T-helper 2 cell treated with Interferon-gamma antibody and Interleukin-4, amounts not matched to agents 5 μg/mL and 100 μg/mL, for 36 hours (primary cell): ENCODE measurements around the gene SGK1.
"Not testable (repeated sequence)": the region's sequence is repeated elsewhere in the genome, so short reads cannot be mapped to it uniquely, and the experiment has no call there.

Source experiments
- DNase-seq: peaks from one replicate; pipeline ENCODE4 v3.0.0; 2021; ENCODE audit warnings: low spot score
- H3K27ac Mint-ChIP-seq: one replicate; pipeline ENCODE4 v1.8.0; 2021; ENCODE audit warnings: mild to moderate bottlenecking, mixed read lengths
- H3K27me3 Mint-ChIP-seq: one replicate; pipeline ENCODE4 v1.8.0; 2021; ENCODE audit warnings: low read depth, mixed read lengths
- H3K36me3 Mint-ChIP-seq: one replicate; pipeline ENCODE4 v1.8.0; 2021; ENCODE audit warnings: low read depth, mixed read lengths
- H3K4me1 Mint-ChIP-seq: one replicate; pipeline ENCODE4 v1.8.0; 2021; ENCODE audit warnings: low read depth, mixed read lengths
- H3K4me3 Mint-ChIP-seq: one replicate; pipeline ENCODE4 v1.8.0; 2022; ENCODE audit warnings: mild to moderate bottlenecking, moderate library complexity, mixed read lengths
- H3K9me3 Mint-ChIP-seq: one replicate; pipeline ENCODE4 v1.8.0; 2021; ENCODE audit warnings: mixed read lengths

The SGK1 gene

GRCh38 chr6:134276891-134277377 is 41.0 kb downstream of the SGK1 start:
- not testable (repeated sequence) for H3K36me3 Mint-ChIP-seq, H3K27me3 Mint-ChIP-seq, DNase-seq, H3K9me3 Mint-ChIP-seq
- Mint-ChIP-seq H3K4me3 (peak overlapping the region; percentile 54), H3K4me1 (peaks cover 26% of the 10 kb centered on the region), H3K27ac (peak overlapping the region; percentile 49)

DNA sequence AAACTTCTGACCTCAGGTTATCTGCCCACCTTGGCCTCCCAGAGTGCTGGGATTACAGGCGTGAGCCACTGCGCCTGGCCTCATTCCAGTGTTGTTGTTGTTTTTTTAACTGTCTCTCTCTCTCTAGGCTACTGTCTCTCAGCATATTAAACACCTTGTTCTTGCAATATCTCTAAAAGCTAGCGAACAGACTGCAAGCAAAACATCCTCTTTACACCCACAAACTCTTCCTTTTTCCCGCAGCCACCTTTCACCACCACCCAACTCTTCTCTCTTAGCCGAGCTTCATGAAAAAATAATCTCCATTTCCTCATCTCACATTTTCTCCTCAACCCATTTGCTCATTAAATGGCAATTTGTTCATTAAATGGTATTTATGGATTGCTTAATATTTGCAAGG is 45.5 kb downstream of the SGK1 start:
- peak overlapping the region; percentile 39 for H3K4me3 Mint-ChIP-seq
- no peaks in the 10 kb centered on the region for H3K27me3 Mint-ChIP-seq
- no peak for DNase-seq
- H3K36me3 Mint-ChIP-seq, result peaks cover 2% of the 10 kb centered on the region
- peak overlapping the region; percentile 64 for H3K27ac Mint-ChIP-seq
- H3K4me1 Mint-ChIP-seq, result peaks cover 24% of the 10 kb centered on the region
- H3K9me3 Mint-ChIP-seq, result no peaks in the 10 kb centered on the region

GRCh38 chr6:134267917-134268361 is 50.0 kb downstream of the SGK1 start:
- no peak overlapping the region for H3K4me3 Mint-ChIP-seq
- peaks cover 8% of the 10 kb centered on the region for H3K4me1 Mint-ChIP-seq
- no peak overlapping the region for H3K27ac Mint-ChIP-seq
- no peaks in the 10 kb centered on the region for H3K27me3 Mint-ChIP-seq
- DNase-seq, result no peak
- H3K36me3 Mint-ChIP-seq, result peaks cover 2% of the 10 kb centered on the region
- H3K9me3 Mint-ChIP-seq, result no peaks in the 10 kb centered on the region

- H3K4me1 Mint-ChIP-seq, result peaks cover 2% of the 10 kb centered on the region
- H3K27me3 Mint-ChIP-seq, result no peaks in the 10 kb centered on the region
- H3K27ac Mint-ChIP-seq, result no peak overlapping the region
- DNase-seq, result no peak
- H3K36me3 Mint-ChIP-seq, result no peaks in the 10 kb centered on the region
- no peaks in the 10 kb centered on the region for H3K9me3 Mint-ChIP-seq
- no peak overlapping the region for H3K4me3 Mint-ChIP-seq
These were observed 51.1 kb downstream of the SGK1 start for GRCh38 chr6:134266776-134267175.

DNA sequence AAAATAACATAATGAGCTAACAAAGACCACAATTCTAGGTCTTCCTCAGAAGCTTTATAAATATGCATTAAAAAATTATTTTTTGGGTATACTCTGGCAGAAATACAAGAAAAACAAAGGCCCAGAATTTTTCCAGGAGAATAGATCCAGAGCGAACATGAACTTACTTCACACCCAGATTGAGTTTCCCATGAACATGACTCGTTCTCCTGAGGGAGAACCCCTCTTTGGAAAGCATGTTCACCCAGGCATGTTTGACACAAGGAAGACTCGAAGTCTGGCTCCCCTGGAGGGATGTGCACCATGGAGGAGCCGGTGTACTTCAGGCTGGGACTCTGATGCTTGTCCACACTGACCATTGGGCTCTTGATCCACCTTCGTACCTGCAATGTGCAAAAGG is 56.1 kb downstream of the SGK1 start:
- no peaks in the 10 kb centered on the region for H3K9me3 Mint-ChIP-seq
- H3K4me3 Mint-ChIP-seq, result no peak overlapping the region
- H3K27me3 Mint-ChIP-seq, result no peaks in the 10 kb centered on the region
- no peak overlapping the region for H3K27ac Mint-ChIP-seq
- no peak for DNase-seq
- no peaks in the 10 kb centered on the region for H3K36me3 Mint-ChIP-seq
- peaks cover 2% of the 10 kb centered on the region for H3K4me1 Mint-ChIP-seq

- Mint-ChIP-seq H3K27me3 (no peaks in the 10 kb centered on the region), H3K36me3 (no peaks in the 10 kb centered on the region), H3K4me3 (no peak overlapping the region), H3K9me3 (no peaks in the 10 kb centered on the region), H3K27ac (no peak overlapping the region), H3K4me1 (peaks cover 7% of the 10 kb centered on the region)
- DNase-seq, result no peak
These were observed 59.0 kb downstream of the SGK1 start for GRCh38 chr6:134258849-134259306.

GRCh38 chr6:134257516-134257915 is 60.4 kb downstream of the SGK1 start:
- H3K27me3 Mint-ChIP-seq, result no peaks in the 10 kb centered on the region
- no peak overlapping the region for H3K27ac Mint-ChIP-seq
- H3K36me3 Mint-ChIP-seq, result no peaks in the 10 kb centered on the region
- no peaks in the 10 kb centered on the region for H3K9me3 Mint-ChIP-seq
- no peak overlapping the region for H3K4me3 Mint-ChIP-seq
- DNase-seq, result no peak
- H3K4me1 Mint-ChIP-seq, result peaks cover 7% of the 10 kb centered on the region

DNA sequence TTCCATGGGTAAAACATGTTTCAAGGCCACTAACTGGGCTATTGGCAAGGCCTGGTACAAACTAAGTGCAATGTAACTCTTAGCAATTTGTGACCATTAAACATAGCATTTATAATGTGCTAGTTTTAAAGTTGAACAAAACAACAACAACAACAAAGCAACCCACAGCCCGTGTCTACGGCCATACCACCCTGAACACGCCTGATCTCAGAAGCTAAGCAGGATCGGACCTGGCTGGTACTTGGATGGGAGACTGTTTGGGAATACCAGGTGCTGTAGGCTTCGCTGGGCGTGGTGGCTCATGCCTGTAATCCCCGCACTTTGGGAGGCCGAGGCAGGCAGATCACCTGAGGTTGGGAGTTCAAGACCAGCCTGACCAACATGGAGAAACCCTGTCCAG is 61.0 kb downstream of the SGK1 start:
- H3K4me3 Mint-ChIP-seq, result no peak overlapping the region
- H3K27me3 Mint-ChIP-seq, result peaks cover under 1% of the 10 kb centered on the region
- H3K9me3 Mint-ChIP-seq, result no peaks in the 10 kb centered on the region
- peaks cover 7% of the 10 kb centered on the region for H3K4me1 Mint-ChIP-seq
- no peak overlapping the region for H3K27ac Mint-ChIP-seq
- no peaks in the 10 kb centered on the region for H3K36me3 Mint-ChIP-seq
- no peak for DNase-seq

- not testable (repeated sequence) for H3K9me3 Mint-ChIP-seq, H3K36me3 Mint-ChIP-seq, H3K27me3 Mint-ChIP-seq, H3K4me3 Mint-ChIP-seq, H3K4me1 Mint-ChIP-seq, H3K27ac Mint-ChIP-seq, DNase-seq
These were observed 62.6 kb downstream of the SGK1 start for GRCh38 chr6:134255280-134255679.

DNA sequence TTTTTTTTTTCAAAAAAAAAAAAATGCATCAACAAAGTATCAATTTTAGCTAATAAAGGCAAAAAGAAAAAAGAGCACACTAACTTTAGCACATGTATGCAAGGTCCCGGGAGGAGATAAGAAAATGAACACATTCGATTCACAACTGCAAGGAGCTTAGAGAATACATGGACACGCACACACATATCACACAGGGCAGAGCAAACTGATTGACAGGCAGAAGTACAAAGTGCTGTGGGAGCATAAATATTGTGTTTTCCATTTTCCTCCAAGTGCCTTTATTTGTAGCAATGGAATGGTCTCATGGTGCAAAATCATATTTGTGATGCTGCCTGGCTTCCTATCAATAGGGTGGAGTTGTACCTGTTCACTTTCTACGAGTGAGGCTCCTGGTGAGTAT is 63.8 kb downstream of the SGK1 start:
- Mint-ChIP-seq H3K9me3 (no peaks in the 10 kb centered on the region), H3K27ac (no peak overlapping the region), H3K4me3 (no peak overlapping the region), H3K36me3 (peaks cover 2% of the 10 kb centered on the region), H3K4me1 (peaks cover 19% of the 10 kb centered on the region), H3K27me3 (peaks cover 2% of the 10 kb centered on the region)
- no peak for DNase-seq

GRCh38 chr6:134253681-134254080 is 64.2 kb downstream of the SGK1 start:
- H3K27me3 Mint-ChIP-seq, result peaks cover 2% of the 10 kb centered on the region
- no peak overlapping the region for H3K27ac Mint-ChIP-seq
- no peak overlapping the region for H3K4me3 Mint-ChIP-seq
- H3K4me1 Mint-ChIP-seq, result peaks cover 23% of the 10 kb centered on the region
- peaks cover 4% of the 10 kb centered on the region for H3K36me3 Mint-ChIP-seq
- no peak for DNase-seq
- H3K9me3 Mint-ChIP-seq, result no peaks in the 10 kb centered on the region

DNA sequence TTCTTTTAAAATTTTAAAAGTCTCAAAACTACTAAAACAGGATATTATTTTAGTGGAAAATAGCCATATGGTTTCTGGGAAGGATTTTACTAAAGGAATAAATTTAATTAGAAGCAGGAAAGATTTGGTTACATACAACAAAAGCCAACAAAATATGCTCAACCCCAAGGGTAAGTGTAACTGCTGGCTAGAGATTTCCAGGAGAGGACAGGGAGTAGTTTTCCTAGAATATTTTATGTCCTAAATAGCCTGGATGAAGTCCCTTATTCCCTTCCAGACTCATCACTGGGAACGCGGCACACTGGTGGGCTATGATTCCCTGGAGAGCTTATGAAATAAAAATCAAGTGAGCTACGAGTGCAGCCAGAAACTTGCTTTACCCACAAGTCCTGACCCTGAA is 66.6 kb downstream of the SGK1 start:
- peaks cover 6% of the 10 kb centered on the region for H3K36me3 Mint-ChIP-seq
- H3K27ac Mint-ChIP-seq, result no peak overlapping the region
- H3K4me3 Mint-ChIP-seq, result no peak overlapping the region
- no peaks in the 10 kb centered on the region for H3K9me3 Mint-ChIP-seq
- peaks cover 39% of the 10 kb centered on the region for H3K4me1 Mint-ChIP-seq
- peaks cover 2% of the 10 kb centered on the region for H3K27me3 Mint-ChIP-seq
- DNase-seq, result no peak

GRCh38 chr6:134250776-134251175 is 67.1 kb downstream of the SGK1 start:
- Mint-ChIP-seq H3K4me3 (no peak overlapping the region), H3K9me3 (no peaks in the 10 kb centered on the region), H3K4me1 (peaks cover 41% of the 10 kb centered on the region), H3K36me3 (peaks cover 6% of the 10 kb centered on the region), H3K27ac (no peak overlapping the region), H3K27me3 (peaks cover 2% of the 10 kb centered on the region)
- DNase-seq, result no peak

GRCh38 chr6:134249759-134250602 is 67.9 kb downstream of the SGK1 start:
- Mint-ChIP-seq H3K27ac (peak overlapping the region; percentile 14), H3K27me3 (peaks cover 2% of the 10 kb centered on the region), H3K4me1 (peaks cover 48% of the 10 kb centered on the region), H3K9me3 (no peaks in the 10 kb centered on the region), H3K36me3 (peaks cover 6% of the 10 kb centered on the region), H3K4me3 (peak overlapping the region; percentile 5)
- no peak for DNase-seq
